Measurements from ENCODE around the gene PBX4.
"Not testable (repeated sequence)": the region's sequence is repeated elsewhere in the genome, so short reads cannot be mapped to it uniquely, and the experiment has no call there.

Gene PBX4

GRCh38 chr19:19619181-19619848 lies 828 bp upstream of the PBX4 start:
- Histone ChIP-seq H3K4me1 (ENCODE audit: low read depth, poor library complexity, severe bottlenecking) (no peaks in the 10 kb centered on the region), H3K79me2 (ENCODE audit: insufficient read depth, low read depth) (no peaks in the 10 kb centered on the region), H3K27ac (no peak overlapping the region), H3K4me3 (IDR thresholded peaks at IDR 0.05; ENCODE audit: insufficient read depth, low read depth, low read length) (no peak overlapping the region), H3K36me3 (ENCODE audit: insufficient read depth) (no peaks in the 10 kb centered on the region), H4K20me1 (ENCODE audit: insufficient read depth) (no peaks in the 10 kb centered on the region), H3K4me2 (no peak overlapping the region), H3K9ac (no peak overlapping the region), H3K27me3 (ENCODE audit: insufficient read depth, low read depth) (no peaks in the 10 kb centered on the region), H2AFZ (ENCODE audit: low read depth) (no peak overlapping the region)
- TF ChIP-seq CTCF (conservative IDR thresholded peaks at IDR 0.05; ENCODE audit: low read depth, low read length), result no peak

- no peak overlapping the region for H3K9ac ChIP-seq
- H4K20me1 ChIP-seq (ENCODE audit: insufficient read depth), result no peaks in the 10 kb centered on the region
- H3K79me2 ChIP-seq (ENCODE audit: insufficient read depth, low read depth), result no peaks in the 10 kb centered on the region
- H3K27ac ChIP-seq, result no peak overlapping the region
- no peak overlapping the region for H2AFZ ChIP-seq (ENCODE audit: low read depth)
- no peak for TF ChIP-seq CTCF (conservative IDR thresholded peaks at IDR 0.05; ENCODE audit: low read depth, low read length)
- H3K4me3 ChIP-seq (IDR thresholded peaks at IDR 0.05; ENCODE audit: insufficient read depth, low read depth, low read length), result no peak overlapping the region
- H3K36me3 ChIP-seq (ENCODE audit: insufficient read depth), result no peaks in the 10 kb centered on the region
- H3K27me3 ChIP-seq (ENCODE audit: insufficient read depth, low read depth), result no peaks in the 10 kb centered on the region
- no peaks in the 10 kb centered on the region for H3K4me1 ChIP-seq (ENCODE audit: low read depth, poor library complexity, severe bottlenecking)
- H3K4me2 ChIP-seq, result no peak overlapping the region
Measured at GRCh38 chr19:19615086-19615485, 3.4 kb downstream of the PBX4 start.

GRCh38 chr19:19613506-19613905 lies 5.0 kb downstream of the PBX4 start:
- Histone ChIP-seq H3K9ac (no peak overlapping the region), H3K4me3 (IDR thresholded peaks at IDR 0.05; ENCODE audit: insufficient read depth, low read depth, low read length) (no peak overlapping the region), H3K4me2 (no peak overlapping the region), H3K4me1 (ENCODE audit: low read depth, poor library complexity, severe bottlenecking) (no peaks in the 10 kb centered on the region), H3K27ac (no peak overlapping the region), H4K20me1 (ENCODE audit: insufficient read depth) (no peaks in the 10 kb centered on the region), H3K36me3 (ENCODE audit: insufficient read depth) (no peaks in the 10 kb centered on the region), H3K79me2 (ENCODE audit: insufficient read depth, low read depth) (no peaks in the 10 kb centered on the region), H2AFZ (ENCODE audit: low read depth) (no peak overlapping the region), H3K27me3 (ENCODE audit: insufficient read depth, low read depth) (no peaks in the 10 kb centered on the region)
- no peak for TF ChIP-seq CTCF (conservative IDR thresholded peaks at IDR 0.05; ENCODE audit: low read depth, low read length)

GRCh38 chr19:19610376-19611202 lies 7.9 kb downstream of the PBX4 start:
- TF ChIP-seq CTCF (conservative IDR thresholded peaks at IDR 0.05; ENCODE audit: low read depth, low read length), result no peak
- Histone ChIP-seq H3K36me3 (ENCODE audit: insufficient read depth) (no peaks in the 10 kb centered on the region), H3K4me1 (ENCODE audit: low read depth, poor library complexity, severe bottlenecking) (no peaks in the 10 kb centered on the region), H3K27ac (no peak overlapping the region), H3K9ac (no peak overlapping the region), H3K79me2 (ENCODE audit: insufficient read depth, low read depth) (no peaks in the 10 kb centered on the region), H3K4me2 (no peak overlapping the region), H2AFZ (ENCODE audit: low read depth) (no peak overlapping the region), H3K27me3 (ENCODE audit: insufficient read depth, low read depth) (no peaks in the 10 kb centered on the region), H3K4me3 (IDR thresholded peaks at IDR 0.05; ENCODE audit: insufficient read depth, low read depth, low read length) (no peak overlapping the region), H4K20me1 (ENCODE audit: insufficient read depth) (no peaks in the 10 kb centered on the region)

- not testable (repeated sequence) for H3K36me3 ChIP-seq (ENCODE audit: insufficient read depth); H3K4me3 ChIP-seq (IDR thresholded peaks at IDR 0.05; ENCODE audit: insufficient read depth, low read depth, low read length); H3K4me1 ChIP-seq (ENCODE audit: low read depth, poor library complexity, severe bottlenecking); H3K9ac ChIP-seq; H3K27me3 ChIP-seq (ENCODE audit: insufficient read depth, low read depth); H4K20me1 ChIP-seq (ENCODE audit: insufficient read depth); H3K4me2 ChIP-seq; H2AFZ ChIP-seq (ENCODE audit: low read depth); H3K79me2 ChIP-seq (ENCODE audit: insufficient read depth, low read depth); H3K27ac ChIP-seq
Measured at GRCh38 chr19:19606686-19607085, 11.8 kb downstream of the PBX4 start.

Data from KMS-11 (cell line).